K562 treated with DMSO at 1 percent for 12 hours (cell line): Measurements from ENCODE around the gene ZNF148. TPM values are rescaled to one million over a fixed set of nuclear protein-coding genes. Genes with fewer than 3 reads are reported as not detected.

ENCODE experiments used
- total RNA-seq: library from RNA; unstranded; fragments of 300-600 nt; gene quantifications from 2 replicates; pipeline ENCODE4 v1.2.3, GENCODE V29; 2022; ENCODE audit not compliant: insufficient read depth

The ZNF148 gene, protein sequence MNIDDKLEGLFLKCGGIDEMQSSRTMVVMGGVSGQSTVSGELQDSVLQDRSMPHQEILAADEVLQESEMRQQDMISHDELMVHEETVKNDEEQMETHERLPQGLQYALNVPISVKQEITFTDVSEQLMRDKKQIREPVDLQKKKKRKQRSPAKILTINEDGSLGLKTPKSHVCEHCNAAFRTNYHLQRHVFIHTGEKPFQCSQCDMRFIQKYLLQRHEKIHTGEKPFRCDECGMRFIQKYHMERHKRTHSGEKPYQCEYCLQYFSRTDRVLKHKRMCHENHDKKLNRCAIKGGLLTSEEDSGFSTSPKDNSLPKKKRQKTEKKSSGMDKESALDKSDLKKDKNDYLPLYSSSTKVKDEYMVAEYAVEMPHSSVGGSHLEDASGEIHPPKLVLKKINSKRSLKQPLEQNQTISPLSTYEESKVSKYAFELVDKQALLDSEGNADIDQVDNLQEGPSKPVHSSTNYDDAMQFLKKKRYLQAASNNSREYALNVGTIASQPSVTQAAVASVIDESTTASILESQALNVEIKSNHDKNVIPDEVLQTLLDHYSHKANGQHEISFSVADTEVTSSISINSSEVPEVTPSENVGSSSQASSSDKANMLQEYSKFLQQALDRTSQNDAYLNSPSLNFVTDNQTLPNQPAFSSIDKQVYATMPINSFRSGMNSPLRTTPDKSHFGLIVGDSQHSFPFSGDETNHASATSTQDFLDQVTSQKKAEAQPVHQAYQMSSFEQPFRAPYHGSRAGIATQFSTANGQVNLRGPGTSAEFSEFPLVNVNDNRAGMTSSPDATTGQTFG
- total RNA-seq, result 1.1 and 5.2 TPM in 2 replicates

DNA sequence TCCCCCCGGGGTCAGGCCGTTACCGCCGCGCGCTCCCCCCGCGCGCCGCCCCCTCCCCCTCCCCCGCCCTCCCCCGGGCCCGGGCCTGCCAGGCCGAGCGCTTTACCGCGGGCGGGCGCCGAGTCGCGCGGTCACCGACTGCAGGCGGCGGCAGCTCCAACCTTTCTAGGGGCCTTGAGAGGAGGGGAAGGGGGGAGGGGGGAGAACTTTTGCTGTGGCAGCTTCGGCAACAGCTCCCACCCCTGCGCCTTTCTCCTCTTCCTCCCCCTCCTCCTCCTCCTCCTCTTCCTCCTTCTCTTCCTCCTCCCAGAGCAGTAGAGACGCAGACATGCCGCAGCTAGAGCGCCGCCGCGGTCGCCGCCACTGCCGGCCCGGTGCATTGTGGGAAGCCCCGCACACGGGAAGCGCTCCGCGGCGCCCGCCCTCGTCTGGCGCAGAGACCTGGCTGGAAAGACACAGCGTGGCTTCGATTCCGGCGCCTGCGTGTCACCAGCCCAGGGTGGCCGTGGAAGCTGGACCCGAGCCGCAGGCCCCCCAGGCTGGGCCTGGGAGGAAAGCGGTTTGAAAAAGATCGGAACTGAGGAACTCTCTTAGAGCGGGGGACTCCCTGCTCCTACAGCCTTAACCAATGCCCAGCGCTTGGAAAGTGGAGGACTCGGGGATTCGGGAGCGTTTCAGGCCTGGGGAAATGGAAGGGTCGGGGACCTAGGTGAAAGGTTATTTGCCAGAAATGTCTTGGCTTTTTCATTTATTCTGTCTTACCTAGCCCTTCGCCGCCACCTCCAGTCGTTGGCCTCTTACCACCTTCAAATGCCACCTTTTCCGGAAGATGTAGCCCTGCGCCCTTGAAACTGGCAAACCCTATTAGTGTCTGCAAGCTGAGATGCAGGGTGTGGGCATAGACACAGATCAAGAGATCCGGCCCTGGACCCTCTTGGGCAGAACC lies at the start of gene ZNF148:
Gene ZNF148, minus strand, starts transcription at position 330 of the 946 bp plus-strand sequence. CDS start 61,685 bp downstream, outside the sequence.

DNA sequence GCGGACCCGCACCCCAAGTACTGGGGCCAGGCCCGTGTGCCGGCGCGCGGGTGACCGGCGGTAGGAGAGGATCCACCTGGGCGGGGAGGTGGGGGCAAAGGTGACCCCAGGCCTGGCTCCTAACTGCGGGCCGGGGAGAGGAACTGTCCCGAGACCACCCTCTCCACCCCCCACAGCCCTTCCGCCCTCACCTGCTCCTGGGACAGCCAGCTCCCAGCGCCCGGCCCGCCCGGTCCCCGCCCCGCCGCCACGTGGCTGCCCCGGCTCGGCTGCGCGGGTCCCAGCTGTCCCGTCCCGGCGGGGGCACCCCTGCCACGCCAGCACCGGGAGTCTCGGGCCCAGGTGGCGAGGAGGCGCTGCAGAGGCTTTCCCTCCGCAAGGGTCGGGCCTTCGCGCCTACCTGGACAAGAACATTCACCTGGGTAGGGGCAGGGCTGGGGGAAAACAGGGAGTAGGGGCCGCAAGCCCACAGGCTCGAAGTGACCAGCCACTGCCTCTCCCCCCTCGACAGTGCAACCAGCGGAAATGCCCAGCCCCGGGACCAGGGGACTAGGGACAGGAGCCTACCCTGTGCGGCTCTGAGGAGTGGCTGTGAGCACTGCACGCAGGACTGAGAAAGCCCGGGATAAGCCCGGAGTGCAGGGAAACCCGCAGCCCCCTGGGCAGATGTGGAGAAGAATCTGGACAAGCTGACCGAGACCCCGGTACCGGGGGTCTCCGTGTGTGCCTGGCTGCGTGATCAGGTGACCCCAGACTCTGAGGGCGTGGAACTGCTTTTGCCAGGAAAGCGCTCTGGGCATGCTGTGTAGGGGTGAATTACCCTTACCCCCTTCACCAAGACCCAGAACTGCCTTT lies 162.4 kb downstream of the ZNF148 start, which contains the start of gene SLC12A8:
Gene SLC12A8, minus strand, starts transcription at position 240 of the 855 bp plus-strand sequence. CDS start 1,399 bp downstream, outside the sequence.

Other genes with a start within 250 kb of the ZNF148 start
- gene SLC12A8, start 162.6 kb downstream of the ZNF148 start, total RNA-seq, result not detected in 2 replicates
- gene SNX4, start 144.9 kb upstream of the ZNF148 start, total RNA-seq, result 16.6 and 29.1 TPM in 2 replicates
- 2.2 and 6.3 TPM in 2 replicates for gene OSBPL11, start 220.2 kb upstream of the ZNF148 start, total RNA-seq